HG03066 (cell line): Measurements from ENCODE around the gene POLA2.
"Not testable (repeated sequence)": the region's sequence is repeated elsewhere in the genome, so short reads cannot be mapped to it uniquely, and the experiment has no call there.

Experiments used
- ATAC-seq: cut with Tn5 transposase; IDR thresholded peaks from one replicate; pipeline ENCODE4 v1.9.1; 2021; ENCODE audit warnings: low read depth; ENCODE audit not compliant: unreplicated experiment

Gene POLA2

GRCh38 chr11:65325435-65325834, 63.7 kb downstream of the POLA2 start:
- ATAC-seq = no peak

GRCh38 chr11:65327021-65327420, 65.3 kb downstream of the POLA2 start:
- no peak for ATAC-seq

DNA sequence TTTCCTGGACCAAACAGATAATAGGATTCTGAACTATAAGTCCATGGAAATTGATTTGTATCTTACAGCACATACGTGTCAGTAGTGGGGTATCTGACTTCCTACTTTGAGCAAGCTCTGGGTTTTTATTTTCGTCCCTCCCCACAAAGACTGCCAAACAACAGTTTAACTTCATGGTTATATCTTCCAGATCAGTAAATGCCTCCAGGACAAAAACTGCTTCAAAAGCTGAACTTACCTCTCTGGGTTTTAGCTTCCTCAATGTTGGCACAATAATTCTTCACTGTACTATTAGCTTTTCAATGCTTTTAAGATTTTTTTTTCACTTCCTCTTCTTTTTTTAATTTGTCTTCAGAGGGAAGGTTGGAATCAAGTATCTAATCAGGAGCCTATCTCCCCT, 67.7 kb downstream of the POLA2 start:
- ATAC-seq = no peak

GRCh38 chr11:65329944-65330403, 68.2 kb downstream of the POLA2 start:
- no peak for ATAC-seq

- ATAC-seq = no peak
Measured at GRCh38 chr11:65330544-65330943, 68.8 kb downstream of the POLA2 start.

- ATAC-seq = not testable (repeated sequence)
Measured at GRCh38 chr11:65332591-65332990, 70.8 kb downstream of the POLA2 start.

DNA sequence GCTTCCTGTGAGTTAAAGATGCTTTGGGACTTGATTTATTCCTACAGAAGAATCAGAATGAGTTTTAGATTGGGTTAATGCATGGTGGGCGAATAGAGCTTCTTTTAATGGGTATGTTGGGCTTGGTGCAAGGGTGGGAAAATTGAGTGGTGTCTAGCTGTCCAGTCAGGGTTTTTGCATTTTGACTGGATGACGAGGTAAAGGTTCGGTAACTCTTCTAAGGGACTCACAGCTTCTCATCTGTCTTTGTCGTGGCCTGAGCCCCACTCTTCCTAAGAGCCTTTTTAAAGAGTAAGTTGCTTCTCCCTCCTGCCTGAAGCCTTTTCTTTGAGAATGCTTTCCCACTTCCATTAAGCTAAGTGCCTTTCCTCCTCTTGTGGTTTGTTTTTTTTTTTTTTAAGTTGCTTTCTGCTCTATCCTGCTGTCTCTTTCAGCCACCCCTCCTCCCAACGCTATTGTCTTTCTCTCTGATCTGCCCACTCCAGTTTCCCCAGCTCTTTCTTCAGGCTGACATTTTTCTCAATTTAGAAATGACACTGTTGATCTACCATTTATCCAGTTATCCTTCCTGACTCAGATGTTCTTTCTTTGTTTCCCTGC, 73.0 kb downstream of the POLA2 start:
- ATAC-seq = no peak

- ATAC-seq = no peak
Measured at GRCh38 chr11:65338676-65339075, 76.9 kb downstream of the POLA2 start.

GRCh38 chr11:65340226-65340625, 78.5 kb downstream of the POLA2 start:
- ATAC-seq = no peak

GRCh38 chr11:65341856-65342255, 80.1 kb downstream of the POLA2 start:
- no peak for ATAC-seq
